HG03103 (cell line): ENCODE data around the gene DIO3.
"Not testable (repeated sequence)": the region's sequence is repeated elsewhere in the genome, so short reads cannot be mapped to it uniquely, and the experiment has no call there.

ENCODE experiments used
- ATAC-seq: cut with Tn5 transposase; IDR thresholded peaks from one replicate; pipeline ENCODE4 v1.9.1; 2021; ENCODE audit warnings: low read depth; ENCODE audit not compliant: unreplicated experiment

Gene DIO3

GRCh38 chr14:101540481-101541462 lies 20.5 kb upstream of the DIO3 start:
- ATAC-seq, result no peak

GRCh38 chr14:101542391-101542790 lies 18.9 kb upstream of the DIO3 start:
- no peak for ATAC-seq

- ATAC-seq, result no peak
Observed at GRCh38 chr14:101543814-101544213, 17.5 kb upstream of the DIO3 start.

- no peak for ATAC-seq
Observed at GRCh38 chr14:101544550-101544949, 16.7 kb upstream of the DIO3 start.

- ATAC-seq, result no peak
Observed at GRCh38 chr14:101546706-101547105, 14.6 kb upstream of the DIO3 start.

GRCh38 chr14:101547107-101547738 lies 14.1 kb upstream of the DIO3 start:
- ATAC-seq, result no peak

- no peak for ATAC-seq
Observed at GRCh38 chr14:101547961-101548669, 13.2 kb upstream of the DIO3 start.

- ATAC-seq, result no peak
Observed at GRCh38 chr14:101548710-101549109, 12.6 kb upstream of the DIO3 start.

GRCh38 chr14:101549154-101549553 lies 12.1 kb upstream of the DIO3 start:
- ATAC-seq, result no peak

- ATAC-seq, result not testable (repeated sequence)
Observed at GRCh38 chr14:101550202-101550912, 10.9 kb upstream of the DIO3 start.

GRCh38 chr14:101551729-101552595 lies 9.3 kb upstream of the DIO3 start:
- no peak for ATAC-seq

- ATAC-seq, result no peak
Observed at GRCh38 chr14:101552786-101553231, 8.5 kb upstream of the DIO3 start.

GRCh38 chr14:101553393-101553792 lies 7.9 kb upstream of the DIO3 start:
- no peak for ATAC-seq

- no peak for ATAC-seq
Observed at GRCh38 chr14:101553931-101554330, 7.4 kb upstream of the DIO3 start.

- no peak for ATAC-seq
Observed at GRCh38 chr14:101554991-101555668, 6.2 kb upstream of the DIO3 start.

GRCh38 chr14:101555669-101556043 lies 5.6 kb upstream of the DIO3 start:
- ATAC-seq, result not testable (repeated sequence)

GRCh38 chr14:101556131-101556530 lies 5.2 kb upstream of the DIO3 start:
- ATAC-seq, result no peak

GRCh38 chr14:101556566-101557320 lies 4.6 kb upstream of the DIO3 start:
- no peak for ATAC-seq
